HG03039 (cell line): ENCODE data around the gene LARP4.
"Not testable (repeated sequence)": the region's sequence is repeated elsewhere in the genome, so short reads cannot be mapped to it uniquely, and the experiment has no call there.

ENCODE experiments used
- ATAC-seq: cut with Tn5 transposase; IDR thresholded peaks from one replicate; pipeline ENCODE4 v1.9.1; 2021; ENCODE audit warnings: mild to moderate bottlenecking, moderate library complexity; ENCODE audit not compliant: unreplicated experiment

LARP4 gene

DNA sequence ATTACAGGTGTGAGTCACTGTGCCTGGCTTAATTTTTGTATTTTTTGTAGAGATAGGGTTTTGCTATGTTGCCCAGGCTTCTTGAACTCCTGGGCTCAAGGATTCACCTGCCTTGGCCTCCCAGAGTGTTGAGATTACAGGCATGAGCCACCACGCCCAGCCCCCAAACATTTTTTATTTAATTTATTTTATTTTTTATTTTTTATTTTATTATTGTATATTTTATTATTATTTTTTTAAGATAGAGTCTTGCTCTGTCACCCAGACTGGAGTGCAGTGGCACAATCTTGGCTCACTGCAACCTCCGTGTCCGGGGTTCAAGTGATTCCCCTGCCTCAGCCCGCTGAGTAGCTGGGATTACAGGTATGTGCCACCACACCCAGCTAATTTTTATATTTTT, 121.1 kb downstream of the LARP4 start:
- not testable (repeated sequence) for ATAC-seq

DNA sequence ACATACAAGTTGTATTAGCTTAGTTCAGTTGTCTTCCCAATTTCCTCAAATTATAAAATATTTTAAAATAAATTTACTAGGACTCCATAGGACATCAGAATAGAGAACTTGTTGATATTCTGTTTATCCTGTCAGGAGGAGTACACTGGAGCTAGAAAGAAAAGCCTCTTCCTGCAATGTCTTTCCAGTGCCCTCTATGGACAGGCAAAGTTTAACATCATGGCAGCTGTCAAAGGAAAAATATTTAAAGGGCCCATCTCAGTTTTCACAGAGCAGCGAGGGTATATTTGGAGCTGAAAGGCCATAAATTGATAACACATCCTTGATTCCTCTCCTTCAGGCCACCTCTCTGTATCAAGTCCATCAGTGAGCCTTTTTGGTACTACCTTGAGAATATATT, 123.1 kb downstream of the LARP4 start:
- ATAC-seq = no peak

DNA sequence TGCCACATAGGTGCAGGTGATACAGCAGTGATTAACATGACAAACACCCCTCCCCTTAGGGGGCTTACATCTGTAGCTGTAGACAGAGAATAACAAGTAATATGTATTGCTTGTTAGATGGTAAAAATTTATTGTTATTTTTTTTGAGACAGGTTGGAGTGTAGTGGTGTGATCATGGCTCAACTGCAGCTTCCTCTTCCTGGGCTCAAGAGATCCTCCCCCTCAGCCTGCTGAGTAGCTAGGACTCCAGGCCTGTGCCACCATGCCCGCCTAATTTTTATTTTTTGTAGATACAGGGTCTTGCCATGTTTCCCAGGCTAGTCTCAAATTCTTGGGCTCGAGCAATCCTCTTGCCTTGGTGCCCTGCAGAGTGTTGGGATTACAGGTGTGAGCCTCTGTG, 123.9 kb downstream of the LARP4 start:
- ATAC-seq = no peak

DNA sequence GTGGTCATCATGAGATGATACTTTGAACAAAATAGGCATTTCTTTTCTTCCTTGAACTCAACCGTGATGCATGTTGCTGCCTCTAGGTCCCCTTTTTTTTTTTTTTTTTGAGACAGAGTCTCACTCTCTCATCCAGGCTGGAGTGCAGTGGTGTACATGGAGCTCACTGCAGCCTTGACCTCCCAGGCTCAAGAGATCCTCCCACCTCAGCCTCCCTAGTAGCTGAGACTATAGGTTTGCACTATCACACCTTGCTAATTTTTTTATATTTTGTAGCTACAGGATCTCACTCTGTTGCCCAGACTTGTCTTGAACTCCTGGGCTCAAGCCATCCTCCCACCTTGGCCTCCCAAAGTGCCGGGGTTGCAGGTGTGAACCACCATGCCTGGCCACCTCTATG, 124.7 kb downstream of the LARP4 start:
- no peak for ATAC-seq

DNA sequence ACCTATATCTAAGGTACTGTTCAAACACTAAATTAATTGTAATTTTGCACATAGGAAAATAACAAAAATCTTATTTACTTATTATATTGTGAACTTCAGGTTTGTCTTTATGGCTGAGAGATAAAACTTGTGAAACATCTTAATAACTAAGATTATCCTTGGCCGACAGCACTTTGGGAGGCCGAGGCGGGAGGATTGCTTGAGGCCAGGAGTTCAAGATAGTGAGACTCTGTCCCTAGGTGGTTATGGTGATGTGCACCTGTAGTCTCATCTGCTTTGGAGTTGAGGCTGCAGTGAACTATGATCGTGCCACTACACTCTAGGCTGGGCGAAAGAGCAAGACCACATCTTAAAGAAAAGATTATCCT, 126.7 kb downstream of the LARP4 start:
- ATAC-seq = no peak

DNA sequence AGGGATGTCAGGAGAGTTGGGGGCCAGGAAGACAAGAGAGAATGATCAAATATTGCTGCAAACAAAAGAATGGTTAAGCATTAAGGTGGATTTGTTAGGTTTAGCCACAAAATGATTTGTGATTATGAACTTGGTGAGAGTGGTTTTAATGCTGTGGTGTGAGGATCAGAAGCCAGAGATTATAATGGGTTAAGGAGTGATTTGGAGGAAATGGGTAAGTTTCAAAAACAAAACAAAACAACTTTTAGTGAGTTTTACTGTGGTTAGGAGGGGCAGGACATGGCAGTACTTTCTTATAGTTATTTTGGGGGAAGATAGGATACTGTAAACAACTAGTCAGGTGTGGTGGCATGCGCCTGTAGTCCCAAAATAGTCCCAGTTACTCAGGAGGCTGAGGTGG, 128.1 kb downstream of the LARP4 start:
- no peak for ATAC-seq

DNA sequence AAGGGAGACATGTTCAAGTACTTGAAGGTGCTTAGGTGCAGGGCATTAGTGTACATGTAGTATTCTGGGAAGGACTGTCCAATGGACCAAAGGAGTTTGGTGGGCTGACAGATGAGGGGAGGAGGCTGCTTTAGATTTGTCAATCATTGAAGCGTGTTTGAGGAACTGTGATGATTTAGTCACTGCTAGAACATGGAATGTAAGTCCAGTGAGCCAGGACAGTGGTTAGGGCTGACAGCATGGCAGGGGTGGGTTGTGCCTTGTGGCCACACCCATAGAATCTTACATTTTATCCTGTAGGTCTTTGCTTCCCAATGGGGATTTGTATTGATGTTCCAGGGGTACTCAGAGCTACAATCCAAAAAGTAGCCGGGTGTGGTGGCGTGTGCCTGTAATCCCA, 128.7 kb downstream of the LARP4 start:
- ATAC-seq = no peak
